ENCODE measurements around the gene LAMA5. TPM values are rescaled to one million over a fixed set of nuclear protein-coding genes. Genes with fewer than 3 reads are reported as not detected.

Gene LAMA5
- polyA plus RNA-seq, 1 of the 3 experiments (the other 2 are of a cell fraction) = 27.2 TPM

DNA sequence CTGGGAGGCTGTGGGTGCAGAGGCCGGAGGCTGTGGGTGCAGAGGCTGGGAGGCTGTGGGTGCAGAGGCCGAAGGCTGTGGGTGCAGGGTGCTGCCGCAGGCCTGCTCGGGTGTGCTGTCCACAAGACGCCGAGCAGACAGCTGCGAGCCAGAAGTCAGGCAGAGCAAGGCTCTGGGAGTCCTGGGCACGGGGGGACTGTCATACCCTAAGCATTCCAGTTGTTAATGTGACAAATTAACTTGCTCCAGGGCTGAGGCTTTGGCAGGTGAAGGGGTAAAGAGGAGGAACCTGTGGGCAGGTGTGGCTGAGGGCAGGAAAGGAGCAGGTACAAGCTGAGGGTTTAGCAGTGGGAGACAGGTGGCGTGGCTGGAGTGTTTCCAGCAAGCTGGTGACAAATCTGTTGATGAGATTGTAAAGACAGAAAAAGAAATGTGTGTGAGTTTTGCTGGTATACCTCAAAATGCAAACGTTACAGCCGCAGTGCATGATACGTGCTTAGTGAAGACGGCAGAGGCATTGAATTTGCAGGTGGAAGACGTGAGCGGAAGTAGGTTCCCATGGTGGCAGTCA is 78.5 kb downstream of the LAMA5 start:
- Histone ChIP-seq H3K4me1 (ENCODE audit: control insufficient read depth in 1 of 2, insufficient read depth in 2 of 2, low read depth in 1 of 2, low read length in 1 of 2) (no peaks in the 10 kb centered on the region), H3K36me3 (replicated peaks in 1 of 2; ENCODE audit: control insufficient read depth in 1 of 2, insufficient read depth in 2 of 2, low read length in 1 of 2) (peaks cover 9 to 28% of the 10 kb centered on the region in 2 experiments), H3K9me2 (no peaks in the 10 kb centered on the region), H3K9ac (no peak overlapping the region), H3K4me2 (no peak overlapping the region), H3K27ac (ENCODE audit: low read depth in 2 of 2, low read length in 1 of 2) (no peak overlapping the region), H4K20me1 (ENCODE audit: insufficient read depth) (no peaks in the 10 kb centered on the region), H3K27me3 (ENCODE audit: insufficient read depth) (no peaks in the 10 kb centered on the region), H3K9me3 (no peaks in the 10 kb centered on the region), H3K79me2 (ENCODE audit: insufficient read depth) (no peaks in the 10 kb centered on the region), H3K4me3 (ENCODE audit: low read depth in 2 of 2, low read length in 1 of 2) (no peak overlapping the region), H3F3A (replicated peaks; ENCODE audit: insufficient read depth) (peaks cover 3% of the 10 kb centered on the region), H2AFZ (ENCODE audit: low read depth) (no peak overlapping the region)
- DNase-seq = no peak
- CTCF ChIA-PET = no interaction called here
- POLR2A ChIA-PET = no interaction called here
- 93% methylated on average over 13 of the region's 15 CpGs for WGBS (ENCODE audit: low lambda C conversion rate)
- no peak for TF ChIP-seq MXI1 (IDR thresholded peaks at IDR 0.05; ENCODE audit: low read depth, low read length)
- TF ChIP-seq GATA2 (CRISPR knock-in tag; IDR thresholded peaks at IDR 0.05) = no peak
- TF ChIP-seq, protein P1, sequence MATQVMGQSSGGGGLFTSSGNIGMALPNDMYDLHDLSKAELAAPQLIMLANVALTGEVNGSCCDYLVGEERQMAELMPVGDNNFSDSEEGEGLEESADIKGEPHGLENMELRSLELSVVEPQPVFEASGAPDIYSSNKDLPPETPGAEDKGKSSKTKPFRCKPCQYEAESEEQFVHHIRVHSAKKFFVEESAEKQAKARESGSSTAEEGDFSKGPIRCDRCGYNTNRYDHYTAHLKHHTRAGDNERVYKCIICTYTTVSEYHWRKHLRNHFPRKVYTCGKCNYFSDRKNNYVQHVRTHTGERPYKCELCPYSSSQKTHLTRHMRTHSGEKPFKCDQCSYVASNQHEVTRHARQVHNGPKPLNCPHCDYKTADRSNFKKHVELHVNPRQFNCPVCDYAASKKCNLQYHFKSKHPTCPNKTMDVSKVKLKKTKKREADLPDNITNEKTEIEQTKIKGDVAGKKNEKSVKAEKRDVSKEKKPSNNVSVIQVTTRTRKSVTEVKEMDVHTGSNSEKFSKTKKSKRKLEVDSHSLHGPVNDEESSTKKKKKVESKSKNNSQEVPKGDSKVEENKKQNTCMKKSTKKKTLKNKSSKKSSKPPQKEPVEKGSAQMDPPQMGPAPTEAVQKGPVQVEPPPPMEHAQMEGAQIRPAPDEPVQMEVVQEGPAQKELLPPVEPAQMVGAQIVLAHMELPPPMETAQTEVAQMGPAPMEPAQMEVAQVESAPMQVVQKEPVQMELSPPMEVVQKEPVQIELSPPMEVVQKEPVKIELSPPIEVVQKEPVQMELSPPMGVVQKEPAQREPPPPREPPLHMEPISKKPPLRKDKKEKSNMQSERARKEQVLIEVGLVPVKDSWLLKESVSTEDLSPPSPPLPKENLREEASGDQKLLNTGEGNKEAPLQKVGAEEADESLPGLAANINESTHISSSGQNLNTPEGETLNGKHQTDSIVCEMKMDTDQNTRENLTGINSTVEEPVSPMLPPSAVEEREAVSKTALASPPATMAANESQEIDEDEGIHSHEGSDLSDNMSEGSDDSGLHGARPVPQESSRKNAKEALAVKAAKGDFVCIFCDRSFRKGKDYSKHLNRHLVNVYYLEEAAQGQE (IDR thresholded peaks at IDR 0.05; ENCODE audit: low read depth, low read length) = no peak
- no peak for TF ChIP-seq TEAD4 (IDR thresholded peaks at IDR 0.05; ENCODE audit: borderline replicate concordance, insufficient read depth)

DNA sequence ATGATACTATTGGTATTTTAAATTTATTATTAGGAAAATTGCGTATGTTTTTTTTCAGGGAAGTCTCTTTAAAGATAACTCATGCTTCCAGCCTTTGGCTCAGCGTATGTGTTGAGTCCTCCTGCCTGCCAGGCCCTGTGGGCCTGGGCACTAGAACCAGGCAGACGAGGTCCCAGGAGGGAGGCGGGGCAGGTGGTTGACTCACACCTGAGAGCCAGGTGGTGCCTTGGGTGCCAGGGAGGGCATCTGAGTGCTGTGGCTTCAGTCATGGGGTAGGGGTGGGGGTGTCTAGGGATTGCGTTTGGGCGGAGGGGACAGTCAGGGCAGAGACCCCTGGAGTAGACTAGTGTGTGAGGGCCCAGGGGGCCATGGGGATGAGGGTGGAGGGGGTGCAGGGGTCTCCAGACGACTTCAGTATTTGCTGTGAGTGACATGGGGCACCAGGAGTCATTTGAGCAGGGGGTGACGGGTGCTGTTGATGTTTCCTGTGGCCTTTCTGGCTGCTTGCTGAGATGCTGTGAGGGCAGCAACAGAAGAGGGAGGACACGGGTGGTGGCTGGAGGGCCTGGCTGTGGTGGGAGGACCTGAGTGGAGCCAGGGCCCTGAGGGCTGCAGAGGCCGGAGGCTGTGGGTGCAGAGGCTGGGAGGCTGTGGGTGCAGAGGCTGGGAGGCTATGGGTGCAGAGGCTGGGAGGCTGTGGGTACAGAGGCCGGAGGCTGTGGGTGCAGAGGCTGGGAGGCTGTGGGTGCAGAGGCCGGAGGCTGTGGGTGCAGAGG is 79.2 kb downstream of the LAMA5 start:
- POLR2A ChIA-PET = no interaction called here
- H3K4me1 ChIP-seq (ENCODE audit: control insufficient read depth in 1 of 2, insufficient read depth in 2 of 2, low read depth in 1 of 2, low read length in 1 of 2) = peaks cover 0 to 3% of the 10 kb centered on the region in 2 experiments; a peak in 1 of 4 replicates
- no peaks in the 10 kb centered on the region for H3K9me2 ChIP-seq
- no peaks in the 10 kb centered on the region for H3K79me2 ChIP-seq (ENCODE audit: insufficient read depth)
- H3K27ac ChIP-seq (ENCODE audit: low read depth in 2 of 2, low read length in 1 of 2) = no peak overlapping the region
- H3K4me3 ChIP-seq (ENCODE audit: low read depth in 2 of 2, low read length in 1 of 2) = no peak overlapping the region
- H3K4me2 ChIP-seq = no peak overlapping the region
- no peaks in the 10 kb centered on the region for H3K27me3 ChIP-seq (ENCODE audit: insufficient read depth)
- H3K9me3 ChIP-seq = no peaks in the 10 kb centered on the region
- no peaks in the 10 kb centered on the region for H4K20me1 ChIP-seq (ENCODE audit: insufficient read depth)
- no peak overlapping the region for H3K9ac ChIP-seq
- H3F3A ChIP-seq (replicated peaks; ENCODE audit: insufficient read depth) = peaks cover 3% of the 10 kb centered on the region
- CTCF ChIA-PET = no interaction called here
- no peak overlapping the region for H2AFZ ChIP-seq (ENCODE audit: low read depth)
- DNase-seq = no peak
- H3K36me3 ChIP-seq (replicated peaks in 1 of 2; ENCODE audit: control insufficient read depth in 1 of 2, insufficient read depth in 2 of 2, low read length in 1 of 2) = peaks cover 14 to 30% of the 10 kb centered on the region in 2 experiments
- WGBS (ENCODE audit: low lambda C conversion rate) = 95% methylated on average over 12 of the region's 12 CpGs
- TF ChIP-seq SMC3 (IDR thresholded peaks at IDR 0.05; ENCODE audit: low read depth, low read length) (no peak), EZH2phosphoT487 (IDR thresholded peaks at IDR 0.05; ENCODE audit: borderline replicate concordance, low read depth) (no peak), EP300 (IDR thresholded peaks at IDR 0.05; ENCODE audit: borderline replicate concordance in 1 of 2, low read depth in 1 of 2, low read length in 1 of 2) (no peak), RAD21 (IDR thresholded peaks at IDR 0.05; ENCODE audit: low read length) (no peak), GATA2 (CRISPR knock-in tag; IDR thresholded peaks at IDR 0.05) (no peak), MXI1 (IDR thresholded peaks at IDR 0.05; ENCODE audit: low read depth, low read length) (no peak), CHD2 (IDR thresholded peaks at IDR 0.05; ENCODE audit: low read length, partially characterized antibody) (no peak), NFIC (IDR thresholded peaks at IDR 0.05; ENCODE audit: borderline replicate concordance) (no peak), TAF1 (IDR thresholded peaks at IDR 0.05; ENCODE audit: borderline replicate concordance, low read depth, low read length) (no peak), NRF1 (IDR thresholded peaks at IDR 0.05; ENCODE audit: low read depth, low read length) (no peak)
- TF ChIP-seq, protein P1 (IDR thresholded peaks at IDR 0.05; ENCODE audit: low read depth, low read length) = no peak
- TF ChIP-seq, protein P2, sequence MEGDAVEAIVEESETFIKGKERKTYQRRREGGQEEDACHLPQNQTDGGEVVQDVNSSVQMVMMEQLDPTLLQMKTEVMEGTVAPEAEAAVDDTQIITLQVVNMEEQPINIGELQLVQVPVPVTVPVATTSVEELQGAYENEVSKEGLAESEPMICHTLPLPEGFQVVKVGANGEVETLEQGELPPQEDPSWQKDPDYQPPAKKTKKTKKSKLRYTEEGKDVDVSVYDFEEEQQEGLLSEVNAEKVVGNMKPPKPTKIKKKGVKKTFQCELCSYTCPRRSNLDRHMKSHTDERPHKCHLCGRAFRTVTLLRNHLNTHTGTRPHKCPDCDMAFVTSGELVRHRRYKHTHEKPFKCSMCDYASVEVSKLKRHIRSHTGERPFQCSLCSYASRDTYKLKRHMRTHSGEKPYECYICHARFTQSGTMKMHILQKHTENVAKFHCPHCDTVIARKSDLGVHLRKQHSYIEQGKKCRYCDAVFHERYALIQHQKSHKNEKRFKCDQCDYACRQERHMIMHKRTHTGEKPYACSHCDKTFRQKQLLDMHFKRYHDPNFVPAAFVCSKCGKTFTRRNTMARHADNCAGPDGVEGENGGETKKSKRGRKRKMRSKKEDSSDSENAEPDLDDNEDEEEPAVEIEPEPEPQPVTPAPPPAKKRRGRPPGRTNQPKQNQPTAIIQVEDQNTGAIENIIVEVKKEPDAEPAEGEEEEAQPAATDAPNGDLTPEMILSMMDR (IDR thresholded peaks at IDR 0.05) = no peak
- TF ChIP-seq, protein P3, sequence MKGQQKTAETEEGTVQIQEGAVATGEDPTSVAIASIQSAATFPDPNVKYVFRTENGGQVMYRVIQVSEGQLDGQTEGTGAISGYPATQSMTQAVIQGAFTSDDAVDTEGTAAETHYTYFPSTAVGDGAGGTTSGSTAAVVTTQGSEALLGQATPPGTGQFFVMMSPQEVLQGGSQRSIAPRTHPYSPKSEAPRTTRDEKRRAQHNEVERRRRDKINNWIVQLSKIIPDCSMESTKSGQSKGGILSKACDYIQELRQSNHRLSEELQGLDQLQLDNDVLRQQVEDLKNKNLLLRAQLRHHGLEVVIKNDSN (IDR thresholded peaks at IDR 0.05; ENCODE audit: borderline replicate concordance, low read depth) = no peak
